ENCODE measurements around the gene LNX2.

Gene LNX2

DNA sequence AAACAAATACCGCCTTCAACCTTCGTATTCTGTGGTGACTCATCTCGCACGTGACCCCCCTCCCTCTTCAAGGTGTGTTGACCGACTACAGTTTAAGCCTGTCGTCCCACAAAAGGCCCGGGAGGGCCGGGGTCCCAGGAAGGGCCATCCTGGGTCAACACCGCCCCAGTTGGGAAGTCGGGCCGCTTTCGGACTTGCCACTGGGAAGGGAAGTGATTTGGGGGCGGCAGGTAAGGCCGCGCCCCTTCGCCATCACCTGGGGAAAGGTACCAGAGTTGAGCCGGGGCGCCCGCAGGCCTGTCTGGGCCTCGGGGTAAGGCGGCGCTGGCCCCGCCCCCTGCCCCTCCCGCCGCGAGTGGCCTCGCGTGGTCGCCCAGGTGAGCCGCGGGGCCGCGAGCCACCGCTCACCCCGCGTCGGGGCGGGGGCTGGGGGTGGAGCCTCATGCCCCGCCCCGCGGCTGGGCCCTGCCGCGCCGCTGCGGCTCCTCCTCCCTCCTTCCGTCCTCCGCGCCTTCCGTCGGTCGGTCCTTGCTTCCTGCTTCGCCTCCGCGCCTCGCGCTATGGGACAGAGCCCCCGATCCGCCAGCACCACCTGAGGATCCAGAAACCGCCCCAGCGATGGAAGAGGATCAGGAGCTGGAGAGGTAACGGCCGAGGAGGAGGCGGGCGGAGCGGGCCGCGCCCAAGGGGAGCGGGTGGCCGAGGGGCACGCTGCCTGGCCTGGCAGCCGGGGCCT, 1.2 kb upstream of the LNX2 start, which contains the start of gene POLR1D:
Gene POLR1D (plus strand): TSS at position 527 of the 736 bp plus-strand sequence. CDS start 92 bp downstream, at position 619.
- H3K36me3 ChIP-seq (ENCODE audit: control insufficient read depth, insufficient read depth, low read length) = no peaks in the 10 kb centered on the region
- H3K9me3 ChIP-seq (ENCODE audit: control insufficient read depth, low read length) = no peaks in the 10 kb centered on the region
- H3K4me1 ChIP-seq (ENCODE audit: control insufficient read depth, insufficient read depth, low read length) = peaks cover 45% of the 10 kb centered on the region
- H3K9ac ChIP-seq (ENCODE audit: low read length) = peak within 1 kb of the TSS; percentile 97
- H3K27me3 ChIP-seq (ENCODE audit: control insufficient read depth, insufficient read depth, low read length) = no peaks in the 10 kb centered on the region
- H3K4me3 ChIP-seq (ENCODE audit: low read length) = peak within 1 kb of the TSS; percentile 89

- no peaks in the 10 kb centered on the region for H3K36me3 ChIP-seq (ENCODE audit: control insufficient read depth, insufficient read depth, low read length)
- H3K9ac ChIP-seq (ENCODE audit: low read length) = peak overlapping the region; percentile 97
- peaks cover 45% of the 10 kb centered on the region for H3K4me1 ChIP-seq (ENCODE audit: control insufficient read depth, insufficient read depth, low read length)
- peak overlapping the region; percentile 26 for H3K4me3 ChIP-seq (ENCODE audit: low read length)
- H3K9me3 ChIP-seq (ENCODE audit: control insufficient read depth, low read length) = no peaks in the 10 kb centered on the region
- H3K27me3 ChIP-seq (ENCODE audit: control insufficient read depth, insufficient read depth, low read length) = no peaks in the 10 kb centered on the region
These were observed 712 bp upstream of the LNX2 start for GRCh38 chr13:27621116-27621365.

- Histone ChIP-seq H3K36me3 (ENCODE audit: control insufficient read depth, insufficient read depth, low read length) (peaks cover 4% of the 10 kb centered on the region), H3K9ac (ENCODE audit: low read length) (peak overlapping the region; percentile 97), H3K27me3 (ENCODE audit: control insufficient read depth, insufficient read depth, low read length) (no peaks in the 10 kb centered on the region), H3K4me1 (ENCODE audit: control insufficient read depth, insufficient read depth, low read length) (peaks cover 45% of the 10 kb centered on the region), H3K9me3 (ENCODE audit: control insufficient read depth, low read length) (no peaks in the 10 kb centered on the region), H3K4me3 (ENCODE audit: low read length) (peak overlapping the region; percentile 69)
These were observed 477 bp downstream of the LNX2 start for GRCh38 chr13:27619728-27620376.

DNA sequence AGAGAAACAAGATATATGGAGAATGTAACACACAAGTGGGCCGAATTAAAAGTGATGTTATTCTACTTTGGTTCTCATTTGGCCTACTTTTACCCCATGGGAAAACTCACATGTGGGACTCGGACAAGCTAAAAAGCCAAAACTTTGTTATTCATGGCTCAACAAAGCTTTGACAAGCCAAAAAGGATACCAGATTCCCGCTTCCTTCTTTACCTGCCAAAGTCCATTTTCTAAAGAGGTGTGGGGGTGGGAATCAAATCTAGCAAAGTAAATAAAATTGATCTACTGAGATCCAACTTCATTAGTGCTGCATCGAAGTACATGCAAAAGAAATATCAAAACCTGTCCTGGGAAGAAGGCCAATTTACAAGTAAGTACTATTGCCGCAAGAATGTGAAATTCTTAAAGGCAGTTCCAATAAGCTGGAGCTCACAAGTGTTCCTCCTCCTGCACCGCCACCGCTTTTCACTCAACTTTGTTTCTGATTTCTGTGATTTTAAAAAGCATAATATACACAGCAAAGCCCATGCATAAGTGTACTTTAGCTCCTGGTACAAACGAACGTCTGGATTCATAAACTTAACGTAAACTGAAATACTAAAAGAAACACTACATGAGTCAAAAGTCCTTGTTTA, 1.1 kb downstream of the LNX2 start:
- Histone ChIP-seq H3K4me3 (ENCODE audit: low read length) (peak overlapping the region; percentile 69), H3K36me3 (ENCODE audit: control insufficient read depth, insufficient read depth, low read length) (peaks cover 4% of the 10 kb centered on the region), H3K27me3 (ENCODE audit: control insufficient read depth, insufficient read depth, low read length) (no peaks in the 10 kb centered on the region), H3K9me3 (ENCODE audit: control insufficient read depth, low read length) (no peaks in the 10 kb centered on the region), H3K9ac (ENCODE audit: low read length) (peak overlapping the region; percentile 97), H3K4me1 (ENCODE audit: control insufficient read depth, insufficient read depth, low read length) (peaks cover 41% of the 10 kb centered on the region)

DNA sequence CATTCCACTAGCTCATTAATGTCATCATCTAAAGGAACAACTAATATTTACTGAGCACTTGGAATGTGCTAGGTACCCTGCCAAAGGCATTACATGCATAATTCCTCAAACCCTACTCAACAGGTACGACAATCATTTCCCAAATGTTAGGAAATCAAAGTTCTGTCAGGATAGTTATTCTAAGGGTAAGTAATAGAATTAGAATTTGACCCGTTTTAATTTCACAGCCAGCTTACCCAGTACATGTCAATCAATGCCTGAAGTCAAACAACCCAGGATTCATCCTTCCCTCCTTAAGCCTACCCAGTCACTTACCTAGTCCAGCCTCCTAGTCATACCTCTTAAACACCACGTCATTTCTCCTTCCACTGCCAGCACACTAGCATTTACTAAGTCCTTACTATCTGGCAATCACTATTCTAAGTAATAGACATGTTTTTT, 2.4 kb downstream of the LNX2 start:
- H3K36me3 ChIP-seq (ENCODE audit: control insufficient read depth, insufficient read depth, low read length) = peaks cover 4% of the 10 kb centered on the region
- H3K4me3 ChIP-seq (ENCODE audit: low read length) = peak overlapping the region; percentile 21
- no peak overlapping the region for H3K9ac ChIP-seq (ENCODE audit: low read length)
- H3K9me3 ChIP-seq (ENCODE audit: control insufficient read depth, low read length) = no peaks in the 10 kb centered on the region
- H3K4me1 ChIP-seq (ENCODE audit: control insufficient read depth, insufficient read depth, low read length) = peaks cover 32% of the 10 kb centered on the region
- H3K27me3 ChIP-seq (ENCODE audit: control insufficient read depth, insufficient read depth, low read length) = no peaks in the 10 kb centered on the region

DNA sequence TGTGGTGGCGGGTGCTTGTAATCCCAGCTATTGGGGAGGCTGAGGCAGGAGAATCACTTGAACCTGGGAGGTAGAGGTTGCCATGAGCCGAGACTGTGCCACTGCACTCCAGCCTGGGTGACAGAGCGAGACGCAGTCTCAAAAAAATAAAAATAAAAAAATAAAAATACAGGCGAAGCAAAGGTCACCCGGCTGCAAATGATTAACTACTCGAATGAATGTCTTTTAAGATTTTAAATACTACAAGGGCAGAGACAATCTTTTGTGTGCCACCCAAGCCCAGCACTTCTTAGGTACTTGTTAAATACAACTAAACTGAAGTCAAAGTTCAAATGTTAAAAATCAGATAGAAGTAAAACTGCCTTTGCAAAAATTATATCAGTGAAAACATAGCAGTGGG, 6.7 kb downstream of the LNX2 start:
- H3K27me3 ChIP-seq (ENCODE audit: control insufficient read depth, insufficient read depth, low read length) = no peaks in the 10 kb centered on the region
- H3K4me3 ChIP-seq (ENCODE audit: low read length) = no peak overlapping the region
- H3K9ac ChIP-seq (ENCODE audit: low read length) = no peak overlapping the region
- peaks cover 31% of the 10 kb centered on the region for H3K4me1 ChIP-seq (ENCODE audit: control insufficient read depth, insufficient read depth, low read length)
- H3K36me3 ChIP-seq (ENCODE audit: control insufficient read depth, insufficient read depth, low read length) = peaks cover 4% of the 10 kb centered on the region
- H3K9me3 ChIP-seq (ENCODE audit: control insufficient read depth, low read length) = no peaks in the 10 kb centered on the region

GRCh38 chr13:27607125-27607524, 13.2 kb downstream of the LNX2 start:
- H3K36me3 ChIP-seq (ENCODE audit: control insufficient read depth, insufficient read depth, low read length) = no peaks in the 10 kb centered on the region
- no peak overlapping the region for H3K9ac ChIP-seq (ENCODE audit: low read length)
- no peak overlapping the region for H3K4me3 ChIP-seq (ENCODE audit: low read length)
- H3K4me1 ChIP-seq (ENCODE audit: control insufficient read depth, insufficient read depth, low read length) = peaks cover 5% of the 10 kb centered on the region
- no peaks in the 10 kb centered on the region for H3K27me3 ChIP-seq (ENCODE audit: control insufficient read depth, insufficient read depth, low read length)
- no peaks in the 10 kb centered on the region for H3K9me3 ChIP-seq (ENCODE audit: control insufficient read depth, low read length)

DNA sequence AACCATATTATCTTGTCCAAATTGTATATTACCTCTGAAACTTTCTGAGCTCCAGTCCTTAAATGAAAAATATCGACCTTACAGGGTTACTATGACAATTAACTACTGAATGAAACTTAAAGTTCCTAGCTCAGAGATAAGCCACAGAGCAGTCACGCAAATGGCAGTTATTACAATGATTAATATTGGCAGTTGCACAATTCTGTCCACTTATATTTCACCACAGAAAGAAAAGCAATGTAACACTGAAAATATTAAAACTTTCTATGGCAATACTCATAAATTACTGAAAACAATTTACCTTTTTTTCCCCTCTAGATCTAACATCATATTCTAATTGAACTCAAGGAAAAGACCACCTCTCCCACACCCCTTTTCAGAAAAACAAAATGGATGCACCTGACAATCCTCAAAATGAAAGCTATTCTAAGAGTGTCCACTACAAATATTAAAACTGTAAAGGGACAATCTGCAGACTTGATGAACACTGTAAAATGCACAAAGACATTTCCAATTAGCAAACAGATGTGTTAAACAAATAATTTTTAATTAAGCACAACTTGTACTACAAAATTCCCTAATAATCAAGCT, 14.6 kb downstream of the LNX2 start:
- no peaks in the 10 kb centered on the region for H3K9me3 ChIP-seq (ENCODE audit: control insufficient read depth, low read length)
- H3K9ac ChIP-seq (ENCODE audit: low read length) = no peak overlapping the region
- H3K4me1 ChIP-seq (ENCODE audit: control insufficient read depth, insufficient read depth, low read length) = no peaks in the 10 kb centered on the region
- no peak overlapping the region for H3K4me3 ChIP-seq (ENCODE audit: low read length)
- H3K27me3 ChIP-seq (ENCODE audit: control insufficient read depth, insufficient read depth, low read length) = no peaks in the 10 kb centered on the region
- H3K36me3 ChIP-seq (ENCODE audit: control insufficient read depth, insufficient read depth, low read length) = no peaks in the 10 kb centered on the region

DNA sequence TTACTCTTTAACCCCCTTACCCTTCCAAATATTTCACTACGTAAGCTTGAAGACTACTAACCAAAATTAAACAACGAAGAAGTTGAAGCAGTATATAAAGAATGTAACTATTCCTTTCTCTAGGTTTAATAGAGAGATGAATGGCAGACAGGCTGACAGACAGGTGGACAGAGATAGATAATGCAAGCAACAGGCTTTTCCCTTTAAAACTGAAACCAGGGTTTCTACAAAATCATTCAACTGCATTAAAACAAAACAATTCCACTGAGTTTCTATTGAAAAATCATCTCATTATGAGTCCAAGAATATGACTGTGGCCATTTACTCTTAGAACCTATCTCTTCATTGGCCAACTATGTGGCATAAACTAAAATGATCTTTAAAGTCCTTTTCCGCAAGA, 15.2 kb downstream of the LNX2 start:
- no peaks in the 10 kb centered on the region for H3K27me3 ChIP-seq (ENCODE audit: control insufficient read depth, insufficient read depth, low read length)
- no peaks in the 10 kb centered on the region for H3K9me3 ChIP-seq (ENCODE audit: control insufficient read depth, low read length)
- H3K4me1 ChIP-seq (ENCODE audit: control insufficient read depth, insufficient read depth, low read length) = no peaks in the 10 kb centered on the region
- no peaks in the 10 kb centered on the region for H3K36me3 ChIP-seq (ENCODE audit: control insufficient read depth, insufficient read depth, low read length)
- no peak overlapping the region for H3K9ac ChIP-seq (ENCODE audit: low read length)
- no peak overlapping the region for H3K4me3 ChIP-seq (ENCODE audit: low read length)

DNA sequence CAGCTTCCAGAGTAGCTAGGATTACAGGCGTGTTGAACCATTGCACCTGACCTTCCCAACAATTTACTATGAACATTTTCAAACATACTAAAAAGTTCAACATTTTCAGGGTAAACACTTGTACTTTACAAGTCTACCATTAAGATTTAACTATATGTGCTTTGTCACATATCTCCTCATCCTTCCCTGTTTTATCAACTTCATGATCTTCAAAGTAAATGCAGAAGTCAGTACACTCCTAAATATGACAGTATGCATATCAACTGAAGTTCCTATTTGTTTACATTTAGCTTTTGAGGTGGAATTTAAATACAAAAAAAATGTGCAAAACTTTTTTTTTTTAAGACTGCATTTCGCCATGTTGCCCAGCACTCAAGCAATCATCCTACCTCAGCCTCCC, 18.5 kb downstream of the LNX2 start:
- H3K36me3 ChIP-seq (ENCODE audit: control insufficient read depth, insufficient read depth, low read length) = no peaks in the 10 kb centered on the region
- no peak overlapping the region for H3K4me3 ChIP-seq (ENCODE audit: low read length)
- no peak overlapping the region for H3K9ac ChIP-seq (ENCODE audit: low read length)
- no peaks in the 10 kb centered on the region for H3K4me1 ChIP-seq (ENCODE audit: control insufficient read depth, insufficient read depth, low read length)
- no peaks in the 10 kb centered on the region for H3K9me3 ChIP-seq (ENCODE audit: control insufficient read depth, low read length)
- no peaks in the 10 kb centered on the region for H3K27me3 ChIP-seq (ENCODE audit: control insufficient read depth, insufficient read depth, low read length)

- Histone ChIP-seq H3K4me1 (ENCODE audit: control insufficient read depth, insufficient read depth, low read length) (no peaks in the 10 kb centered on the region), H3K36me3 (ENCODE audit: control insufficient read depth, insufficient read depth, low read length) (no peaks in the 10 kb centered on the region), H3K9me3 (ENCODE audit: control insufficient read depth, low read length) (no peaks in the 10 kb centered on the region), H3K27me3 (ENCODE audit: control insufficient read depth, insufficient read depth, low read length) (no peaks in the 10 kb centered on the region), H3K9ac (ENCODE audit: low read length) (no peak overlapping the region), H3K4me3 (ENCODE audit: low read length) (no peak overlapping the region)
These were observed 19.1 kb downstream of the LNX2 start for GRCh38 chr13:27601208-27601607.

DNA sequence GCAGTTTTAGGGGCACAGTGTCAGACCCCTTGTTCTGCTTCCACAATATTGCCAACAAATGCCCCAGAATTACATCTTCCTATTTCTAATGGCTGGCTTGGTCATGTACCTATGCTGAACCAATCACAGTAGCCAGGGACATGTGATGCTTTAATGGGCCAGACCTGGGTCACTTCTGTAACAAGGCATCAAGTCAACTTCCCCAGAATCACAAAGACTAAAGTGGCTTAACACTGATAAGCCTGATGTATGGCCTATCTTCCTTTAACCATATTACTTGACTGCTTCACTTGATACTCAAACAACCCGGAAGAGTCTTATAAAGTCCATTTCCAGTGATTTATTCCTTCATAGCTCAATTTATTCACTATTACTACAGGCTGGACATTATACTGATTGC, 19.6 kb downstream of the LNX2 start:
- no peaks in the 10 kb centered on the region for H3K4me1 ChIP-seq (ENCODE audit: control insufficient read depth, insufficient read depth, low read length)

More for the DNA sequence above, 19.6 kb downstream of the LNX2 start:
- no peaks in the 10 kb centered on the region for H3K36me3 ChIP-seq (ENCODE audit: control insufficient read depth, insufficient read depth, low read length)
- H3K27me3 ChIP-seq (ENCODE audit: control insufficient read depth, insufficient read depth, low read length) = no peaks in the 10 kb centered on the region
- H3K9me3 ChIP-seq (ENCODE audit: control insufficient read depth, low read length) = no peaks in the 10 kb centered on the region
- H3K4me3 ChIP-seq (ENCODE audit: low read length) = no peak overlapping the region
- no peak overlapping the region for H3K9ac ChIP-seq (ENCODE audit: low read length)

Data from mucosa of stomach (tissue), 1 donor.